Measurements from ENCODE around the gene UBTD2. TPM values are rescaled to one million over a fixed set of nuclear protein-coding genes. Genes with fewer than 3 reads are reported as not detected.
A peak's percentile ranks its signal among the peaks of the same experiment; 100 is the strongest.

The UBTD2 gene
- total and polyA plus RNA-seq, 3 experiments from 2014 or later, result 3.0 to 7.5 (median 7.4) TPM

DNA sequence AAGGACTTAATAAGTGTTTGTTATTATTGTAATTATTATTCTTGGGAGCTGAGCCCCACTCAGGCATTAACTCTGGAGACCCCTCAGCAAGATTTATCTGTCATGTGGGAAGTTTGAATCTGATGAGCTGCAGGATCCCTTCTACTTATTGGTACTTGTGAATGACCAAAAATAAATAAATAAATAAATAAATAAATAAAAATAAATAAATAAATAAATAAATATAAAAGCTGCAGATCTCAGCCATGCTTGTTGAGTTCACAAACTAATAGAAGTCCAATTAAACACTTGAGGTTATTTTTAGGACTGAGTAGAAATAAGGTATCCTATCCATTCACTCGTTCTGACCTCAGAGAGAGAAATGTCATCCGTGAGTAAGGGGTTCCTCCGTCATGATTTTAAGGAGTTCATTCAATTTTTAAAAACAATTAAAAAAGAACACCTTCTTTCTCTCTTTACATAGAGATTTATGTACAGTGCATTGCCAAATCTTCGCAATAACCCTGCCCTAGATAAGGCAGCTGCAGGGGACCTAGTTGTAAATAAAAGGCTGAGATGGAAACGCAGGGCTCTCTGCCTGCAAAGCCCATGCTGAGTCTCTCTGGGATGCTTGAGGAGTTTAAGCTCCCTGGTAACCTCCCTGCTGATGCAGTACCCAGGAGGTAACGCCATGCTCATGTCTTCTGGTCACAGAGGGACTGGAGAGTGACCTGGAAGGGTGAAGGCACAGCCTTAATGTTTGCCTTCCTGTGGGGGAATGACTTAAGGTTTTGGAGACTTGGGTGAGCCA, 88.4 kb downstream of the UBTD2 start:
- no peaks in the 10 kb centered on the region for H3K9me3 Mint-ChIP-seq
- peaks cover 0 to 14% of the 10 kb centered on the region in 2 donors for H3K27me3 Mint-ChIP-seq
- POLR2A ChIA-PET, result interaction anchor here (0.6 kb wide), 1 partner anchor 862 kb away, joined by 10 read pairs; no protein-coding TSS in a partner anchor
- H3K4me3 ChIP-seq (ENCODE audit: low read length), result no peak overlapping the region
- no peaks in the 10 kb centered on the region for H3K4me1 Mint-ChIP-seq
- H3K27ac ChIP-seq (ENCODE audit: low read depth, low read length), result no peak overlapping the region
- no peaks in the 10 kb centered on the region for H3K27me3 ChIP-seq (ENCODE audit: insufficient read depth, low read length, poor library complexity, severe bottlenecking)
- H3K27ac Mint-ChIP-seq, result no peak overlapping the region
- no peaks in the 10 kb centered on the region for H3K9me3 ChIP-seq (ENCODE audit: low read length)
- no peaks in the 10 kb centered on the region for H3K36me3 Mint-ChIP-seq
- CTCF ChIA-PET, result interaction anchor here (1.6 kb wide), 1 partner anchor 84 kb away, joined by 6 read pairs; no protein-coding TSS in a partner anchor
- no peak for DNase-seq
- H3K36me3 ChIP-seq (ENCODE audit: insufficient read depth, low read length), result no peaks in the 10 kb centered on the region
- no peaks in the 10 kb centered on the region for H3K4me1 ChIP-seq (ENCODE audit: insufficient read depth, low read length)
- no peak overlapping the region for H3K4me3 Mint-ChIP-seq

DNA sequence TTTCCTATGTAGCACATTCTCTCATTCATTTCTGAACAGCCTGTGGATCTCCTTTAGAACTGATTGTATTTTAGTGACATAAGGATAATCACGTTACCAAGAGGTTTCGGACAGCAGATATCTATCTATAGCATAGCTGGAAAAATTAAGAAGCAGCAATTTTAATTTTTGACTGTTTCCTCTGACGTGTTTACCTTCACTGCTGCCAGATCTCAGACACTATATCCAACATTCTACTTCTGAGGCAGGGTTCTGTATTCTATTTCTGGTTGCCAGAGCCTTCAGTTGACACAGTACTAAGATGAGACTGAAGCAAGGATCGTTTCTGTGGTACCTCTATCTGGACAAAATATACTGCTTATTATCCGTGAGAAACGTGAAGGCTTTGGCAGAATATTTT, 89.7 kb downstream of the UBTD2 start, which contains the start of gene EFCAB9:
Gene EFCAB9 (plus strand): TSS at position 301 of the 400 bp plus-strand sequence. CDS start 1 bp downstream, at position 302.
- H3K4me3 ChIP-seq (ENCODE audit: low read length), result no peak within 1 kb of the TSS
- H3K27me3 Mint-ChIP-seq, result peaks cover 0 to 8% of the 10 kb centered on the region in 2 donors
- H3K4me1 Mint-ChIP-seq, result peaks cover 0 to 1% (median 0%) of the 10 kb centered on the region in 3 donors
- POLR2A ChIA-PET, result interaction anchor here (0.6 kb wide), 1 partner anchor 136 kb away, joined by 3 read pairs; no protein-coding TSS in a partner anchor
- CTCF ChIA-PET, result interaction anchor here (0.8 kb wide), 1 partner anchor 88 kb away, joined by 3 read pairs; no protein-coding TSS in a partner anchor
- no peak for DNase-seq
- no peaks in the 10 kb centered on the region for H3K36me3 ChIP-seq (ENCODE audit: insufficient read depth, low read length)
- peak within 1 kb of the TSS in 1 of 8 donors; percentile 30 for H3K27ac Mint-ChIP-seq
- H3K36me3 Mint-ChIP-seq, result no peaks in the 10 kb centered on the region
- H3K4me3 Mint-ChIP-seq, result peak within 1 kb of the TSS in 1 of 7 donors; percentile 45
- no peak within 1 kb of the TSS for H3K27ac ChIP-seq (ENCODE audit: low read depth, low read length)
- no peaks in the 10 kb centered on the region for H3K27me3 ChIP-seq (ENCODE audit: insufficient read depth, low read length, poor library complexity, severe bottlenecking)
- no peaks in the 10 kb centered on the region for H3K9me3 Mint-ChIP-seq
- no peaks in the 10 kb centered on the region for H3K4me1 ChIP-seq (ENCODE audit: insufficient read depth, low read length)
- no peaks in the 10 kb centered on the region for H3K9me3 ChIP-seq (ENCODE audit: low read length)

DNA sequence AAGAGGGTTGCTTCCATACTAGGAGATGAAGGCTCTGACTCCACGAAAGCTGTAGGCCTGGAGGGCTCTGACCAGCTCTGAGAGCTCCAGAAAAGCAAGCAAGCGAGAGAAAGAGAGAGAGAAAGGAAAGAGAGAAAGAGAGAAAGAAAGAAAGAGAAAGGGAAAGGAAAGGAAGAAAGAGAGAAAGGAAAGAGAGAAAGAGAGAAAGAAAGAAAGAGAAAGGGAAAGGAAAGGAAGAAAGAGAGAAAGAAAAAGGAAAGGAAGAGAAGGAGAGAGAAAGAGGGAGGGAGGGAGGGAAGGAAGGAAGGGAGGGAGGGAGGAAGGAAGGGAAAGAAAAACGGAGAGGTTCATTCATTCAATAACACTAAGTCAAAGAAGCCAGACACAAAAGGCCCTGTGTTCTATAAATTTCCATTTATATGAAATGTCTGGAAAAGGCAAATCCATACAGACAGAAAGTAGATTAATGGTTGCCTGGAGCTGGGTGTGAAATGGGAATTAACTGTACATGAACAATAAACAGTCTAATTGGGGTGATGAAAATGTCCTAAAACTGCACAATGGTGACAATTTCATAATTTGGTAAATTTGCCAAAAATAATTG, 93.8 kb downstream of the UBTD2 start:
- Histone ChIP-seq H3K36me3 (ENCODE audit: insufficient read depth, low read length) (no peaks in the 10 kb centered on the region), H3K4me3 (ENCODE audit: low read length) (no peak overlapping the region), H3K27me3 (ENCODE audit: insufficient read depth, low read length, poor library complexity, severe bottlenecking) (no peaks in the 10 kb centered on the region), H3K4me1 (ENCODE audit: insufficient read depth, low read length) (peaks cover 6% of the 10 kb centered on the region), H3K9me3 (ENCODE audit: low read length) (no peaks in the 10 kb centered on the region), H3K27ac (ENCODE audit: low read depth, low read length) (no peak overlapping the region)
- H3K27ac Mint-ChIP-seq, result peak overlapping the region in 1 of 8 donors; percentile 70
- CTCF ChIA-PET, result interaction anchor here (1.6 to 10.2 kb wide), 15 partner anchors 16 to 278 kb away, joined by 3 to 340 read pairs (median 22); partner anchors contain the start of gene UBTD2
- DNase-seq, result no peak
- H3K4me3 Mint-ChIP-seq, result peak overlapping the region in 3 of 7 donors; percentile 24 to 61 (median 26)
- POLR2A ChIA-PET, result interaction anchor here (1.4 to 8.5 kb wide), 3 partner anchors 17 to 93 kb away, joined by 4 to 246 read pairs (median 12); partner anchors contain the start of gene UBTD2
- peaks cover 9 to 14% (median 12%) of the 10 kb centered on the region in 3 donors for H3K4me1 Mint-ChIP-seq
- H3K27me3 Mint-ChIP-seq, result peaks cover 0 to 3% of the 10 kb centered on the region in 2 donors
- no peaks in the 10 kb centered on the region for H3K9me3 Mint-ChIP-seq
- peaks cover 0 to 27% (median 3%) of the 10 kb centered on the region in 3 donors for H3K36me3 Mint-ChIP-seq

DNA sequence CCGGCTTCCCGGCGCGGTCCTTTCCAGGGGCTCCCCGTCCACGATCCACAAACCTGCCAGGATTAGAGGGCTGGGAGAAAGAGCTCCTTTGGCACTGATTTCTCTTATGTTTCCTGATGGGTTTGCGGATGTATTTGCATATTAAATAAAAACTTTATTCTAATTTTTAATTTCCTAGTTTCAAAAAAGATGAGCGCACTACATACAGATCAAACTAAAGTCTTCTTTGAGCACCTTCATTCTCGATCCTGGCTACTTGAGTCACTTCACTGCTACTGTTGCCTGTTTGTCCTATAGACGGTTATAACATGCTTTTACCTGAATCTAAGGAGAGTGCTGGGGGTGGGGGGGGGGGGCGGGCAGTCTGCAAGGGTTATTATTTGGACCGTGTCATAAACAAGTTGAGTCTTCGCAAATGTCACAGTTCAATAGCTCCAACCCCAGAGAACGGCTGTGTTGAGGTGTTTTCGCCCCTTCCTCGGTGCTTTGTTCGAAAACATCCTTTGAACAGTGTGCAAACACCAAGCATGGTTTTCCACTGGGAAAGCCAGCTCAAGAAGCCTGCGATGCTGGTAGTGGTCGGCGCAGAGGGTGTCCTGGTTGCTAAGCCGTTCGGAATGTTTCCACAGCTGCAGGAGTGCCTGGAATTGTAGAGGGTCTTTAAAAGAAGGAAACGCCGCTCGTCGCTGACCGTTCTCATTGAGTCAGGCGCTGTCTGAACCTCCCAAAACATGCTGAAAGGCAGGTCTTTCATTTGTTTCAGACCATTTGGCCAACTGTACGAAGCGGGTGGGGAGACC, 94.5 kb downstream of the UBTD2 start:
- Histone ChIP-seq H3K36me3 (ENCODE audit: insufficient read depth, low read length) (no peaks in the 10 kb centered on the region), H3K27ac (ENCODE audit: low read depth, low read length) (no peak overlapping the region), H3K9me3 (ENCODE audit: low read length) (no peaks in the 10 kb centered on the region), H3K4me1 (ENCODE audit: insufficient read depth, low read length) (peaks cover 13% of the 10 kb centered on the region), H3K27me3 (ENCODE audit: insufficient read depth, low read length, poor library complexity, severe bottlenecking) (no peaks in the 10 kb centered on the region), H3K4me3 (ENCODE audit: low read length) (no peak overlapping the region)
- POLR2A ChIA-PET, result interaction anchor here (1.0 to 8.5 kb wide), 9 partner anchors 10 to 182 kb away, joined by 4 to 246 read pairs (median 12); partner anchors contain the start of genes FBXW11 and UBTD2
- Mint-ChIP-seq H3K4me3 (peak overlapping the region in 6 of 7 donors; percentile 80 to 100 (median 92)), H3K9me3 (no peaks in the 10 kb centered on the region), H3K27me3 (peaks cover 0 to 3% of the 10 kb centered on the region in 2 donors), H3K4me1 (peaks cover 15 to 21% (median 19%) of the 10 kb centered on the region in 3 donors), H3K27ac (peak overlapping the region in 4 of 8 donors; percentile 41 to 98 (median 82)), H3K36me3 (peaks cover 0 to 33% (median 3%) of the 10 kb centered on the region in 3 donors)
- no peak for DNase-seq
- CTCF ChIA-PET, result interaction anchor here (0.6 to 10.2 kb wide), 42 partner anchors 9 to 509 kb away, joined by 3 to 340 read pairs (median 7); partner anchors contain the start of genes FBXW11 and UBTD2

DNA sequence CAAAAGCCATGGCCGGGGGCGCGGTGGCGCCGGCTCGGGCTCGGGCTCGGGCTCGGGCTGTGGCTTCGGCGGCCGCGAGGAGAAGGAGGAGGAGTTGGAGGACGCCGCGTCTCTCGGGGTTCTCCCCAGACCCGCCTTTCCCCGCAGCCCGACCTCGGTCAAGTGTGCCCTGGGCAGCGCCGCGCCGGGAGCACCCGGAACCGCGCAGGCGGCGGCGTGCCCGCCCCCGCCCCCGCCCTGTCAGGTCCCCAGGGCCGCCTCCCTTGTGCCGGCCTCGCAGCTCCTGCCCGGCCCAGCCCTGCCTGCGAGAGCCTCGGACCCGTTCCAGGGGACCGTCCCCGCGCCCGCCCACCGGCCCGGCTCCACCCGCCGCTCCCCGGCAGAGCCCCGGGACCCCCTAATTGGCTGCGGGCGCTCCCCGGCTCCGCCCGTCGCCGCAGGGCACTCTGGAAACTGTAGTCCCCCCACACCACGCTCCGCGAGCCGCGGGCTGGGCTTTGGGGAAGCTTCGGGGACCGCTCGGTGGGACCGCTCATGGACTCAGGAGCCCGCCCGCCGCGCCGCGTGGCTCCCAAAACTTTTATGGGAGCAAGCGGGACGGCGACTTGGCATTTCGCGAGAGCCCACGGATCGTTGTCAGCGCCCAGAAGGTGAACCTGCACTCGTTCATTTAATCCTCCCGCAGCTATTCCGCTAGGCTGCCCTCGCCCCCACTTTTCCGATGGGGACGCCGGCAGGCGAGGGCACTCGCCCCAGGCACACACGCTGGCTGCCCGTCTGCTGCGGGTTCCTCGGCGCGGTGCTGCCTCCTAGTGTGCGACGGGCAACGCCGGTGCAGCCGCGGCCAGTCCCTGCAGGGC, 95.3 kb downstream of the UBTD2 start, which contains the start of gene STK10:
Gene STK10 (minus strand): TSS at position 192 of the 860 bp plus-strand sequence. CDS start 182 bp downstream, at position 10.
- peaks cover 0 to 3% of the 10 kb centered on the region in 2 donors for H3K27me3 Mint-ChIP-seq
- no peaks in the 10 kb centered on the region for H3K9me3 Mint-ChIP-seq
- Histone ChIP-seq H3K4me3 (ENCODE audit: low read length) (peak within 1 kb of the TSS; percentile 83), H3K9me3 (ENCODE audit: low read length) (no peaks in the 10 kb centered on the region), H3K36me3 (ENCODE audit: insufficient read depth, low read length) (no peaks in the 10 kb centered on the region), H3K4me1 (ENCODE audit: insufficient read depth, low read length) (peaks cover 22% of the 10 kb centered on the region), H3K27ac (ENCODE audit: low read depth, low read length) (peak within 1 kb of the TSS; percentile 91), H3K27me3 (ENCODE audit: insufficient read depth, low read length, poor library complexity, severe bottlenecking) (no peaks in the 10 kb centered on the region)
- peak within 1 kb of the TSS; percentile 97 to 100 (median 100) for H3K4me3 Mint-ChIP-seq
- peak within 1 kb of the TSS; percentile 98 to 100 (median 100) for H3K27ac Mint-ChIP-seq
- DNase-seq, result peak; percentile 84 to 94 (median 92)
- peaks cover under 1 to 38% (median 4%) of the 10 kb centered on the region in 3 donors for H3K36me3 Mint-ChIP-seq
- ChIA-PET POLR2A (interaction anchor here (1.0 to 8.5 kb wide), 9 partner anchors 9 to 182 kb away, joined by 4 to 246 read pairs (median 12); partner anchors contain the start of gene FBXW11), CTCF (interaction anchor here (0.6 to 10.2 kb wide), 48 partner anchors 10 to 510 kb away, joined by 3 to 340 read pairs (median 6); partner anchors contain the start of genes FBXW11 and UBTD2)
- H3K4me1 Mint-ChIP-seq, result peaks cover 23 to 30% (median 28%) of the 10 kb centered on the region in 3 donors

DNA sequence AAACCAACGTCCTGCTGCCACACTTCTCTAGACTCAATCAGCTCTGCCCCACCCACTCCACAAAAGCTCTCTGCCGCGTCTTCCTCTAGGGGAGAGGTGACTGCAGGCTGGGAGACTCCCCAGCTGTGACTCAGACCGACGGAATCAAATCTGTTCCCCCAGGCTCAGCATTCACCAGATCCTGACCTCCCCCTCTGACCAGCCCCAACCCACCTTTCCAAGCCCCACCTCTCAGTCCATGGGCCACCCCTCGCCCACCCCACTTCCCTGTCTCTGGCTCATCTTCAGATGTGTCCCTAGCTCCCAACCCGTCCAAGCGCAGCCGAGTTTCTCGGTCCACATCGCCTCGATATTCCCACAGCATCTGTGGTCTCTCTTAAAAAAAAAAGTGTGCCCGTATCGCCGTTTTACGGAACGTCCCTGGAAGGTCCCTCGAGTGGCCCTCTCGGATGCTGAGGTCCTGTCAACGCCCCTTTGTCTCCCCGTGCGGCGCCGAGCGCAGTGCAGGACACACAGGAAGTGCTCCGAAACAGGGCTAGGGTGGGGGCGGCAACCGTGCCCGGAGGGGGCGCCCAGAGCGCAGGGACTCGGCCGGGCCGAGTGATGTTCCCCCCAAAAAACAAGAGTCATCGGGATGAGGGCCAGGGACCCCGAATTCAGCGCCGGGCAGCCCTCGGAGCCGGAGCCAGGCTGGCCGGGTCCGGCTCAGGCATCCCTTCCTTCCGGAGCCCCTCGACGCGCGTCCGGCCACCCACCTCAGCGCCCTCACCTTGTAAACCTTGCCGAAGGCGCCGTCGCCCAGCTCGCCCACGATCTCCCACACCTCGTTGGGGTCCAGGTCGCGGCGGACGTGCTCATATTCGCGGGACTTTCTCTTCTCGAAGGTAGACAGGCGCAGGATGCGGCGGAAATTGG, 96.2 kb downstream of the UBTD2 start:
- peak overlapping the region; percentile 98 to 100 (median 100) for H3K27ac Mint-ChIP-seq
- H3K36me3 Mint-ChIP-seq, result peaks cover 3 to 46% (median 8%) of the 10 kb centered on the region in 3 donors
- H3K27me3 Mint-ChIP-seq, result peaks cover 0 to 3% of the 10 kb centered on the region in 2 donors
- peaks cover 30 to 39% (median 36%) of the 10 kb centered on the region in 3 donors for H3K4me1 Mint-ChIP-seq
- Histone ChIP-seq H3K4me1 (ENCODE audit: insufficient read depth, low read length) (peaks cover 31% of the 10 kb centered on the region), H3K36me3 (ENCODE audit: insufficient read depth, low read length) (no peaks in the 10 kb centered on the region), H3K27ac (ENCODE audit: low read depth, low read length) (peak overlapping the region; percentile 91), H3K9me3 (ENCODE audit: low read length) (no peaks in the 10 kb centered on the region), H3K27me3 (ENCODE audit: insufficient read depth, low read length, poor library complexity, severe bottlenecking) (no peaks in the 10 kb centered on the region), H3K4me3 (ENCODE audit: low read length) (peak overlapping the region; percentile 83)
- ChIA-PET POLR2A (interaction anchor here (0.7 to 8.5 kb wide), 12 partner anchors 8 to 181 kb away, joined by 3 to 246 read pairs (median 10); partner anchors contain the start of gene FBXW11), CTCF (interaction anchor here (0.7 to 10.2 kb wide), 36 partner anchors 11 to 511 kb away, joined by 3 to 340 read pairs (median 7); partner anchors contain the start of genes FBXW11 and UBTD2)
- peak; percentile 62 to 84 (median 69) for DNase-seq
- no peaks in the 10 kb centered on the region for H3K9me3 Mint-ChIP-seq
- peak overlapping the region; percentile 97 to 100 (median 100) for H3K4me3 Mint-ChIP-seq
